ENCODE data around the gene ANGPT4. TPM values are rescaled to one million over a fixed set of nuclear protein-coding genes. Genes with fewer than 3 reads are reported as not detected.

Gene ANGPT4
- not detected for total RNA-seq

- no peaks in the 10 kb centered on the region for H3K36me3 Mint-ChIP-seq (ENCODE audit: low read depth)
- no peak within 1 kb of the TSS for H3K4me3 Mint-ChIP-seq
- no peaks in the 10 kb centered on the region for H3K4me1 Mint-ChIP-seq (ENCODE audit: low read depth)
- H3K27ac Mint-ChIP-seq, result no peak within 1 kb of the TSS
- no peaks in the 10 kb centered on the region for H3K9me3 Mint-ChIP-seq (ENCODE audit: insufficient read depth)
- ChIA-PET POLR2A (no interaction called here), CTCF (no interaction called here)
- DNase-seq (no peak), ATAC-seq (no peak)
- H3K27me3 Mint-ChIP-seq (ENCODE audit: low read depth), result peaks cover 8% of the 10 kb centered on the region
These were observed at the start of gene ANGPT4 for GRCh38 chr20:916125-916799. ANGPT4 (minus strand) TSS chr20:916334; CDS start chr20:916214, 120 bp downstream.

DNA sequence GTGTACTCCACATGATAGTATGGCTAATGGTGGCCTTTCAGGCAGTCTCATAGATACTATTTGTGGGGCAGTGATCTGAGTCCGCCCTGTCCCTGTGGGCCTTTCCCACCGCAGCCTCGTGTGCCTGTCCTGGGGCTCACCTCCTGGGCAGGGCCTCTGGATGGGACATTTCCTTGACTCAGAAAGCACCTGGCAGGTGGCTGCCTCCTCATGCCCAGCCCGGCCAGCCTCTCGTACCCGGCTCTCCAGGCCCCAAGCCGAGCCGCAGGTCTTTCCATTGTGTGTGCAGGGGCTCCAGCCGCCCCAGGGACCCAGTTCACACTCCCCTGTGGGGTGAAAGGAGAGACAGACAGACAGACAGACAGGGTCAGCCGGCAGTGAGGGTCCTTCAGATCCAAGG is 47.7 kb upstream of the ANGPT4 start:
- DNase-seq, result no peak
- CTCF ChIA-PET, result no interaction called here
- no peak overlapping the region for H3K4me3 Mint-ChIP-seq
- POLR2A ChIA-PET, result no interaction called here
- no peaks in the 10 kb centered on the region for H3K4me1 Mint-ChIP-seq (ENCODE audit: low read depth)
- H3K9me3 Mint-ChIP-seq (ENCODE audit: insufficient read depth), result no peaks in the 10 kb centered on the region
- no peak overlapping the region for H3K27ac Mint-ChIP-seq
- ATAC-seq, result no peak
- no peaks in the 10 kb centered on the region for H3K36me3 Mint-ChIP-seq (ENCODE audit: low read depth)
- no peaks in the 10 kb centered on the region for H3K27me3 Mint-ChIP-seq (ENCODE audit: low read depth)

- Mint-ChIP-seq H3K9me3 (ENCODE audit: insufficient read depth) (no peaks in the 10 kb centered on the region), H3K4me3 (no peak overlapping the region), H3K4me1 (ENCODE audit: low read depth) (no peaks in the 10 kb centered on the region), H3K27ac (no peak overlapping the region), H3K36me3 (ENCODE audit: low read depth) (no peaks in the 10 kb centered on the region), H3K27me3 (ENCODE audit: low read depth) (no peaks in the 10 kb centered on the region)
- CTCF ChIA-PET, result no interaction called here
- POLR2A ChIA-PET, result no interaction called here
- ATAC-seq (no peak), DNase-seq (no peak)
These were observed 46.5 kb upstream of the ANGPT4 start for GRCh38 chr20:962683-963082.

- Mint-ChIP-seq H3K4me3 (no peak overlapping the region), H3K27me3 (ENCODE audit: low read depth) (no peaks in the 10 kb centered on the region), H3K36me3 (ENCODE audit: low read depth) (no peaks in the 10 kb centered on the region), H3K9me3 (ENCODE audit: insufficient read depth) (no peaks in the 10 kb centered on the region), H3K4me1 (ENCODE audit: low read depth) (no peaks in the 10 kb centered on the region), H3K27ac (no peak overlapping the region)
- DNase-seq (no peak), ATAC-seq (no peak)
- ChIA-PET CTCF (no interaction called here), POLR2A (no interaction called here)
These were observed 46.1 kb upstream of the ANGPT4 start for GRCh38 chr20:962223-962622.

DNA sequence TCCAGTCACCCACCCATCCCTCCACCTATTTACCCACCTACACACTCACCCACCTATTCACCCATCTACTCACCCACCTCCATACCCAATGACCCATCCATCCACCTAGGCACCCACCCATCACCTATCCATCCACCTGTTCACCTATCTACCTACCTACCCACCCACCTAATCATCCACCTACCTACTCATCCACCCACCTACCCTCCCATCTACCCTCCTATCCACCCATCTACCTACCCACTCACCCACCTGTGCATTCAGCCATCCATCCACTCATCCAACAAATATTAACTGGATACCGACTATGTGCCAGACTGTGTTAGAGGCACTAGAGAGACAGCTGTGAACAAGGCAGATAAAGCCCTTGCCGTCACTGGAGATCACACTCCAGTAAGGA is 45.6 kb upstream of the ANGPT4 start:
- ATAC-seq (no peak), DNase-seq (no peak)
- Mint-ChIP-seq H3K27me3 (ENCODE audit: low read depth) (no peaks in the 10 kb centered on the region), H3K36me3 (ENCODE audit: low read depth) (no peaks in the 10 kb centered on the region), H3K9me3 (ENCODE audit: insufficient read depth) (no peaks in the 10 kb centered on the region), H3K27ac (no peak overlapping the region), H3K4me3 (no peak overlapping the region), H3K4me1 (ENCODE audit: low read depth) (no peaks in the 10 kb centered on the region)
- POLR2A ChIA-PET, result no interaction called here
- CTCF ChIA-PET, result interaction anchor here (0.9 kb wide), 1 partner anchor 146 kb away, joined by 3 read pairs; no protein-coding TSS in a partner anchor

DNA sequence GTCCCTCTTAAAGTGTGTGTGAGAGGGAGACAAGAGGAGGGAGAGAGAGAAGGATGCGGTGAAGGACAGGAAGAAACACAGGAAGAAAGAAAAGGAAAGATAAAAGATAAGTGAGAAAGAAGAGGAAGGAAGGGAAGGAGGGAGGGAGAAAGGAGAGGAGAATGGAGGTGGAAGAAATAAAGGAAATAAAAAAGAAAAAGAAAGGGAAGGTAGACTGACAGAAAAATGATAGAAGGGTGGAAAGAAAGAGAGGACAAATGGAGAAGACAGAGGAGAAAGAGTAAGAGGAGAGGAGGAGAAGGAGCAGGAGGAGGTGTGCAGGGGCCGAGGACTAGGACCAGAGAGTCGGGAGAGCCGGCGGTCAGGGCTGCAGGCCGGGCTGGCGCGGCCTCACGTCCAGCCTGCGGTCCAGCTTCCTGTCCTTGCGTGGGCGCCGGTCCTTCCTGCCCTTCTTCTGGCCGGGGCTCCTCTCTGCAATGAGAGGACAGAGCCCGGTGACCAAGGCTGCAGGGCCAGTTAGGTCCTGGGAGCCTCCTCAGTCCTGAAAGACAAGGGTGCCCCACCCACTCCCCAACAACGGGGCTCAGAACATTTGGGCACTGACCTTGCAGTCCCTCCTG is 44.0 kb upstream of the ANGPT4 start:
- no peak for ATAC-seq
- ChIA-PET POLR2A (no interaction called here), CTCF (interaction anchor here (0.9 to 5.8 kb wide), 2 partner anchors 143 to 253 kb away, joined by 3 to 143 read pairs; no protein-coding TSS in a partner anchor)
- no peaks in the 10 kb centered on the region for H3K4me1 Mint-ChIP-seq (ENCODE audit: low read depth)
- no peaks in the 10 kb centered on the region for H3K9me3 Mint-ChIP-seq (ENCODE audit: insufficient read depth)
- H3K27me3 Mint-ChIP-seq (ENCODE audit: low read depth), result peaks cover 8% of the 10 kb centered on the region
- DNase-seq, result no peak
- H3K36me3 Mint-ChIP-seq (ENCODE audit: low read depth), result no peaks in the 10 kb centered on the region
- H3K4me3 Mint-ChIP-seq, result no peak overlapping the region
- H3K27ac Mint-ChIP-seq, result no peak overlapping the region

- Mint-ChIP-seq H3K27me3 (ENCODE audit: low read depth) (peaks cover 14% of the 10 kb centered on the region), H3K36me3 (ENCODE audit: low read depth) (no peaks in the 10 kb centered on the region), H3K27ac (no peak overlapping the region), H3K4me1 (ENCODE audit: low read depth) (no peaks in the 10 kb centered on the region), H3K4me3 (no peak overlapping the region), H3K9me3 (ENCODE audit: insufficient read depth) (no peaks in the 10 kb centered on the region)
- ChIA-PET CTCF (interaction anchor here (0.7 to 5.8 kb wide), 5 partner anchors 9 to 254 kb away, joined by 3 to 143 read pairs (median 22); no protein-coding TSS in a partner anchor), POLR2A (no interaction called here)
- DNase-seq (no peak), ATAC-seq (no peak)
These were observed 43.0 kb upstream of the ANGPT4 start for GRCh38 chr20:958936-959815.

GRCh38 chr20:957544-957943 is 41.4 kb upstream of the ANGPT4 start:
- POLR2A ChIA-PET, result no interaction called here
- Mint-ChIP-seq H3K4me3 (no peak overlapping the region), H3K4me1 (ENCODE audit: low read depth) (no peaks in the 10 kb centered on the region), H3K36me3 (ENCODE audit: low read depth) (no peaks in the 10 kb centered on the region), H3K27me3 (ENCODE audit: low read depth) (peaks cover 14% of the 10 kb centered on the region), H3K27ac (no peak overlapping the region), H3K9me3 (ENCODE audit: insufficient read depth) (no peaks in the 10 kb centered on the region)
- CTCF ChIA-PET, result interaction anchor here (0.9 to 5.8 kb wide), 16 partner anchors 10 to 256 kb away, joined by 3 to 143 read pairs (median 14); partner anchors contain the start of gene FAM110A
- DNase-seq, result no peak
- no peak for ATAC-seq

GRCh38 chr20:956330-956951 is 40.3 kb upstream of the ANGPT4 start:
- peak; percentile 80 for DNase-seq
- peaks cover 20% of the 10 kb centered on the region for H3K27me3 Mint-ChIP-seq (ENCODE audit: low read depth)
- H3K9me3 Mint-ChIP-seq (ENCODE audit: insufficient read depth), result no peaks in the 10 kb centered on the region
- no peaks in the 10 kb centered on the region for H3K36me3 Mint-ChIP-seq (ENCODE audit: low read depth)
- ATAC-seq, result peak; percentile 84
- CTCF ChIA-PET, result interaction anchor here (0.6 to 5.8 kb wide), 41 partner anchors 10 to 289 kb away, joined by 3 to 143 read pairs (median 4); partner anchors contain the start of gene FAM110A
- POLR2A ChIA-PET, result no interaction called here
- H3K4me3 Mint-ChIP-seq, result no peak overlapping the region
- no peaks in the 10 kb centered on the region for H3K4me1 Mint-ChIP-seq (ENCODE audit: low read depth)
- no peak overlapping the region for H3K27ac Mint-ChIP-seq

- Mint-ChIP-seq H3K27ac (no peak overlapping the region), H3K36me3 (ENCODE audit: low read depth) (no peaks in the 10 kb centered on the region), H3K27me3 (ENCODE audit: low read depth) (peaks cover 22% of the 10 kb centered on the region), H3K4me3 (no peak overlapping the region), H3K9me3 (ENCODE audit: insufficient read depth) (no peaks in the 10 kb centered on the region), H3K4me1 (ENCODE audit: low read depth) (no peaks in the 10 kb centered on the region)
- ChIA-PET POLR2A (interaction anchor here (1.0 kb wide), 1 partner anchor 140 kb away, joined by 3 read pairs; no protein-coding TSS in a partner anchor), CTCF (interaction anchor here (0.8 to 5.8 kb wide), 34 partner anchors 9 to 288 kb away, joined by 3 to 143 read pairs (median 4); partner anchors contain the start of gene FAM110A)
- ATAC-seq (no peak), DNase-seq (no peak)
These were observed 39.5 kb upstream of the ANGPT4 start for GRCh38 chr20:955656-956055.

DNA sequence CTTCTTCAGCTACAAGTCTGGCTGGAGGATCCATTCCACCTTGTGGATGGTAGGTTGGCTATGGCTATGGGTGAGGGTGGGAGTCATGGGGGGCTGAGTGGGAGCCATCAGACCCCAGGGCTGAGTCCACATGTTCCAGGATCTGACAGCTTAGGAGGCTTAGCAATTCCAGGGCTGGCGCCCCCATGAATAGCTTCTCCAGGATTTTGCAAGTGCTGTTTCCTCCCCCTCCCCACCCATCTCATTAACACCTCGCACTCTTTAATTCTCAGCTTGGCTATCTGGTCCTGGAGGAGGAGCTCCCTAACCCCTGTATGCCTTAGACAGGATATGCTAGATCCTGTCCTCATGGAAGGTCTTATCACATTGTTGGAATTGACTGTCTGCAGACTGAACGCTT is 39.0 kb upstream of the ANGPT4 start:
- CTCF ChIA-PET, result interaction anchor here (0.8 to 5.8 kb wide), 19 partner anchors 8 to 258 kb away, joined by 3 to 143 read pairs (median 6); partner anchors contain the start of gene FAM110A
- no peaks in the 10 kb centered on the region for H3K36me3 Mint-ChIP-seq (ENCODE audit: low read depth)
- H3K4me3 Mint-ChIP-seq, result no peak overlapping the region
- ATAC-seq, result no peak
- no peak overlapping the region for H3K27ac Mint-ChIP-seq
- H3K27me3 Mint-ChIP-seq (ENCODE audit: low read depth), result peaks cover 22% of the 10 kb centered on the region
- H3K9me3 Mint-ChIP-seq (ENCODE audit: insufficient read depth), result no peaks in the 10 kb centered on the region
- DNase-seq, result no peak
- POLR2A ChIA-PET, result interaction anchor here (1.0 kb wide), 1 partner anchor 139 kb away, joined by 3 read pairs; no protein-coding TSS in a partner anchor
- no peaks in the 10 kb centered on the region for H3K4me1 Mint-ChIP-seq (ENCODE audit: low read depth)
